HUES64 (cell line): Measurements from ENCODE around the gene ERG28.

ENCODE experiments used
- H3K27ac ChIP-seq: 2 replicates; pipeline ENCODE4 v1.7.0; 2013; ENCODE audit warnings: low read depth, low read length, inconsistent platforms
- H3K27me3 ChIP-seq: 2 replicates; pipeline ENCODE4 v1.6.1; 2013; ENCODE audit warnings: mild to moderate bottlenecking, low read length; ENCODE audit not compliant: insufficient read depth
- H3K36me3 ChIP-seq: 2 replicates; pipeline ENCODE4 v1.6.1; 2013; ENCODE audit warnings: mild to moderate bottlenecking, low read length; ENCODE audit not compliant: insufficient read depth
- H3K4me1 ChIP-seq: 2 replicates; pipeline ENCODE4 v1.6.1; 2013; ENCODE audit warnings: mild to moderate bottlenecking, low read length, moderate library complexity; ENCODE audit not compliant: insufficient read depth
- H3K4me3 ChIP-seq: 2 replicates; pipeline ENCODE4 v1.5.1; 2013; ENCODE audit warnings: mild to moderate bottlenecking, low read length, moderate library complexity
- H3K9ac ChIP-seq: 2 replicates; pipeline ENCODE4 v1.6.1; 2013; ENCODE audit warnings: mild to moderate bottlenecking, low read depth, low read length
- H3K9me3 ChIP-seq: 2 replicates; pipeline ENCODE4 v1.6.1; 2013; ENCODE audit warnings: low read depth, low read length; ENCODE audit not compliant: insufficient read depth
- WGBS: fragments of 150-250, 120-280 bp; methylation state at CpG from one replicate; pipeline ENCODE4 v1.1.7; 2013; ENCODE audit warnings: missing lambda C conversion rate; 5-methylcytosine and 5-hydroxymethylcytosine counted together

The ERG28 gene

GRCh38 chr14:75658957-75659356 is 1.7 kb downstream of the ERG28 start:
- Histone ChIP-seq H3K27ac (no peak overlapping the region), H3K9me3 (no peaks in the 10 kb centered on the region), H3K9ac (no peak overlapping the region), H3K4me3 (no peak overlapping the region), H3K27me3 (no peaks in the 10 kb centered on the region), H3K36me3 (peaks cover 51% of the 10 kb centered on the region), H3K4me1 (peaks cover 4% of the 10 kb centered on the region; the same call in 1 of the 2 replicates)
- 100% methylated on average over 1 of the region's 2 CpGs for WGBS

GRCh38 chr14:75657331-75657730 is 3.3 kb downstream of the ERG28 start:
- peaks cover 4% of the 10 kb centered on the region; the same call in 1 of the 2 replicates for H3K4me1 ChIP-seq
- H3K4me3 ChIP-seq: no peak overlapping the region
- WGBS: 99% methylated on average over 4 of the region's 4 CpGs
- no peaks in the 10 kb centered on the region for H3K27me3 ChIP-seq
- peaks cover 56% of the 10 kb centered on the region for H3K36me3 ChIP-seq
- no peak overlapping the region for H3K9ac ChIP-seq
- H3K9me3 ChIP-seq: no peaks in the 10 kb centered on the region
- H3K27ac ChIP-seq: no peak overlapping the region

GRCh38 chr14:75655235-75655634 is 5.4 kb downstream of the ERG28 start:
- Histone ChIP-seq H3K36me3 (peaks cover 77% of the 10 kb centered on the region), H3K4me1 (peaks cover 4% of the 10 kb centered on the region; the same call in 1 of the 2 replicates), H3K27ac (no peak overlapping the region), H3K9ac (no peak overlapping the region), H3K9me3 (no peaks in the 10 kb centered on the region), H3K27me3 (no peaks in the 10 kb centered on the region), H3K4me3 (no peak overlapping the region)
- WGBS: 40% methylated on average over 1 of the region's 1 CpG

GRCh38 chr14:75654127-75654732 is 6.4 kb downstream of the ERG28 start:
- H3K27me3 ChIP-seq: no peaks in the 10 kb centered on the region
- H3K9ac ChIP-seq: no peak overlapping the region
- H3K4me3 ChIP-seq: no peak overlapping the region
- H3K9me3 ChIP-seq: no peaks in the 10 kb centered on the region
- H3K4me1 ChIP-seq: no peaks in the 10 kb centered on the region
- peaks cover 87% of the 10 kb centered on the region for H3K36me3 ChIP-seq
- 26% methylated on average over 4 of the region's 4 CpGs for WGBS
- no peak overlapping the region for H3K27ac ChIP-seq

- Histone ChIP-seq H3K4me3 (no peak overlapping the region), H3K27me3 (no peaks in the 10 kb centered on the region), H3K27ac (no peak overlapping the region), H3K9me3 (no peaks in the 10 kb centered on the region), H3K36me3 (peaks cover 86% of the 10 kb centered on the region), H3K9ac (no peak overlapping the region), H3K4me1 (no peaks in the 10 kb centered on the region)
- no CpG with 5 or more reads among the region's 1 CpG for WGBS
Measured at GRCh38 chr14:75653563-75653962, 7.1 kb downstream of the ERG28 start.

- no peak overlapping the region for H3K9ac ChIP-seq
- H3K27ac ChIP-seq: no peak overlapping the region
- H3K9me3 ChIP-seq: no peaks in the 10 kb centered on the region
- H3K4me3 ChIP-seq: no peak overlapping the region
- no peaks in the 10 kb centered on the region for H3K27me3 ChIP-seq
- 99% methylated on average over 5 of the region's 5 CpGs for WGBS
- H3K36me3 ChIP-seq: peaks cover 75% of the 10 kb centered on the region
- H3K4me1 ChIP-seq: peaks cover 5% of the 10 kb centered on the region; the same call in 1 of the 2 replicates
Measured at GRCh38 chr14:75650253-75651058, 10.2 kb downstream of the ERG28 start.

GRCh38 chr14:75649773-75650172 is 10.9 kb downstream of the ERG28 start:
- Histone ChIP-seq H3K4me3 (no peak overlapping the region), H3K36me3 (peaks cover 68% of the 10 kb centered on the region), H3K9me3 (no peaks in the 10 kb centered on the region), H3K27me3 (no peaks in the 10 kb centered on the region), H3K27ac (no peak overlapping the region), H3K9ac (no peak overlapping the region), H3K4me1 (peaks cover 5% of the 10 kb centered on the region; the same call in 1 of the 2 replicates)
- WGBS: 88% methylated on average over 1 of the region's 1 CpG

- H3K4me1 ChIP-seq: peaks cover 5% of the 10 kb centered on the region; the same call in 1 of the 2 replicates
- no peak overlapping the region for H3K27ac ChIP-seq
- H3K9me3 ChIP-seq: no peaks in the 10 kb centered on the region
- H3K27me3 ChIP-seq: no peaks in the 10 kb centered on the region
- no peak overlapping the region for H3K9ac ChIP-seq
- H3K36me3 ChIP-seq: peaks cover 64% of the 10 kb centered on the region
- H3K4me3 ChIP-seq: no peak overlapping the region
- 94% methylated on average over 1 of the region's 1 CpG for WGBS
Measured at GRCh38 chr14:75649337-75649736, 11.3 kb downstream of the ERG28 start.

- H3K27ac ChIP-seq: no peak overlapping the region
Measured at GRCh38 chr14:75648066-75648838, 12.4 kb downstream of the ERG28 start.

GRCh38 chr14:75647640-75648039 is 13.0 kb downstream of the ERG28 start:
- Histone ChIP-seq H3K27ac (no peak overlapping the region), H3K9ac (no peak overlapping the region), H3K36me3 (peaks cover 50% of the 10 kb centered on the region), H3K4me3 (no peak overlapping the region), H3K9me3 (no peaks in the 10 kb centered on the region), H3K4me1 (peaks cover 5% of the 10 kb centered on the region; the same call in 1 of the 2 replicates), H3K27me3 (no peaks in the 10 kb centered on the region)
- WGBS: 88% methylated on average over 3 of the region's 3 CpGs

More at GRCh38 chr14:75648066-75648838, 12.4 kb downstream of the ERG28 start:
- Histone ChIP-seq H3K9me3 (no peaks in the 10 kb centered on the region), H3K36me3 (peaks cover 55% of the 10 kb centered on the region), H3K9ac (no peak overlapping the region), H3K4me3 (no peak overlapping the region), H3K27me3 (no peaks in the 10 kb centered on the region), H3K4me1 (peaks cover 5% of the 10 kb centered on the region; the same call in 1 of the 2 replicates)
- 89% methylated on average over 8 of the region's 9 CpGs for WGBS

- Histone ChIP-seq H3K9ac (no peak overlapping the region), H3K27me3 (no peaks in the 10 kb centered on the region), H3K27ac (no peak overlapping the region), H3K9me3 (no peaks in the 10 kb centered on the region), H3K4me3 (no peak overlapping the region), H3K4me1 (peaks cover 5% of the 10 kb centered on the region; the same call in 1 of the 2 replicates), H3K36me3 (peaks cover 41% of the 10 kb centered on the region)
- WGBS: 92% methylated on average over 6 of the region's 6 CpGs
Measured at GRCh38 chr14:75646762-75647161, 13.9 kb downstream of the ERG28 start.
